SK-N-SH (cell line): Measurements from ENCODE around the gene DUSP1. TPM values are rescaled to one million over a fixed set of nuclear protein-coding genes. Genes with fewer than 3 reads are reported as not detected.

Experiments
- CTCF ChIA-PET: fragments of 300-600, 350-600 bp; formaldehyde crosslinking; extraction: SDS; loops from one replicate; lab custom pipeline; 2021; lab: Yijun Ruan, JAX
- POLR2A ChIA-PET: fragments of 350-600 bp; sonication (Branson Sonifier 250); formaldehyde crosslinking; extraction: SDS; loops from one replicate; lab custom pipeline; 2020; ENCODE audit warnings: antibody characterized with exemption, inconsistent platforms; lab: Yijun Ruan, JAX
- DNase-seq: peaks from one replicate; pipeline ENCODE4 v3.0.0; 2012
- H2AFZ ChIP-seq: fragments of 200-600 bp; sonication (generic); 2 replicates; pipeline ENCODE4 v1.8.1; 2016; ENCODE audit warnings: antibody characterized with exemption, mild to moderate bottlenecking, low read depth
- H3F3A ChIP-seq: fragments of 200-600 bp; sonication (generic); replicated peaks from 2 replicates; pipeline ENCODE3; 2016; ENCODE audit warnings: antibody characterized with exemption, mild to moderate bottlenecking; ENCODE audit not compliant: insufficient read depth
- H3K27ac ChIP-seq, 2 experiments: fragments of 200-500 bp in 1 of 2; fragments of 200-600 bp in 1 of 2; sonication (Bioruptor generic) in 1 of 2; sonication (generic), shearing (Covaris generic) in 1 of 2; 2 replicates each; pipeline versions ENCODE4 v1.5.1 to v1.6.1; 2014 to 2016; ENCODE audit warnings: low read depth in 2 of 2, inconsistent platforms in 1 of 2, low read length in 1 of 2, mild to moderate bottlenecking in 1 of 2, mixed read lengths in 1 of 2
- H3K27me3 ChIP-seq: fragments of 200-600 bp; sonication (generic), shearing (Covaris generic); 2 replicates; pipeline ENCODE4 v1.6.1; 2016; ENCODE audit warnings: mixed run types; ENCODE audit not compliant: insufficient read depth
- H3K36me3 ChIP-seq, 2 experiments: fragments of 200-500 bp in 1 of 2; fragments of 200-600 bp in 1 of 2; sonication (Bioruptor generic) in 1 of 2; sonication (generic) in 1 of 2; replicated peaks in 1 of 2; 2 replicates each; pipeline versions ENCODE3 to v1.5.1; 2014 to 2016; ENCODE audit warnings: low read length in 1 of 2, mild to moderate bottlenecking in 1 of 2; ENCODE audit not compliant: insufficient read depth in 2 of 2, control insufficient read depth in 1 of 2
- H3K4me1 ChIP-seq, 2 experiments: fragments of 200-500 bp in 1 of 2; fragments of 200-600 bp in 1 of 2; sonication (Bioruptor generic) in 1 of 2; sonication (generic), shearing (Covaris generic) in 1 of 2; 2 replicates each; pipeline versions ENCODE4 v1.5.1 to v1.6.1; 2014 to 2016; ENCODE audit warnings: low read depth in 1 of 2, low read length in 1 of 2, mixed run types in 1 of 2; ENCODE audit not compliant: insufficient read depth in 2 of 2, control insufficient read depth in 1 of 2
- H3K4me2 ChIP-seq: fragments of 200-600 bp; sonication (generic), shearing (Covaris generic); 2 replicates; pipeline ENCODE4 v1.6.1; 2017; ENCODE audit warnings: mixed run types
- H3K4me3 ChIP-seq, 2 experiments: fragments of 200-500 bp in 1 of 2; fragments of 200-600 bp in 1 of 2; sonication (Bioruptor generic) in 1 of 2; sonication (generic), shearing (Covaris generic) in 1 of 2; 2 replicates each; pipeline versions ENCODE4 v1.5.1 to v1.8.1; 2014 to 2016; ENCODE audit warnings: low read depth in 2 of 2, inconsistent platforms in 1 of 2, low read length in 1 of 2, mild to moderate bottlenecking in 1 of 2, mixed read lengths in 1 of 2, moderate library complexity in 1 of 2
- H3K79me2 ChIP-seq: fragments of 200-600 bp; sonication (generic); 2 replicates; pipeline ENCODE4 v1.8.1; 2017; ENCODE audit warnings: mild to moderate bottlenecking; ENCODE audit not compliant: insufficient read depth
- H3K9ac ChIP-seq: fragments of 200-600 bp; sonication (generic); 2 replicates; pipeline ENCODE4 v1.6.1; 2017; ENCODE audit warnings: mixed run types
- H3K9me2 ChIP-seq: fragments of 200-600 bp; sonication (generic); 2 replicates; pipeline ENCODE4 v1.6.1; 2017; ENCODE audit warnings: mixed run types
- H3K9me3 ChIP-seq: fragments of 200-600 bp; sonication (generic); 2 replicates; pipeline ENCODE4 v1.6.1; 2017; ENCODE audit warnings: mixed run types, mild to moderate bottlenecking, moderate library complexity
- H4K20me1 ChIP-seq: fragments of 200-600 bp; sonication (generic); 2 replicates; pipeline ENCODE4 v1.6.1; 2017; ENCODE audit warnings: mild to moderate bottlenecking, mixed run types; ENCODE audit not compliant: insufficient read depth
- FOSL2 ChIP-seq: IDR thresholded peaks from 2 replicates; pipeline ENCODE4 v1.4.0; 2012; ENCODE audit warnings: low read depth, mild to moderate bottlenecking, moderate library complexity, borderline replicate concordance
- GATA2 ChIP-seq: sonication (generic); formaldehyde crosslinking; IDR thresholded peaks from 2 replicates; pipeline ENCODE4 v1.5.0; 2020; ENCODE audit warnings: mild to moderate bottlenecking, missing genetic modification reagents
- RAD21 ChIP-seq: IDR thresholded peaks from 2 replicates; pipeline ENCODE4 v1.6.1; 2012; ENCODE audit warnings: mild to moderate bottlenecking, low read length
- RFX5 ChIP-seq: IDR thresholded peaks from 2 replicates; pipeline ENCODE4 v1.6.1; 2012; ENCODE audit warnings: mild to moderate bottlenecking, improper control_type of control experiment, low read length
- RXRA ChIP-seq: IDR thresholded peaks from 2 replicates; pipeline ENCODE4 v1.4.0; 2012; ENCODE audit warnings: low read depth, mild to moderate bottlenecking, borderline replicate concordance
- SIN3A ChIP-seq: IDR thresholded peaks from 2 replicates; pipeline ENCODE4 v1.6.1; 2012; ENCODE audit warnings: low read depth, mild to moderate bottlenecking, low read length, moderate library complexity, borderline replicate concordance
- TAF1 ChIP-seq: IDR thresholded peaks from 2 replicates; pipeline ENCODE4 v1.6.1; 2012; ENCODE audit warnings: low read depth, mild to moderate bottlenecking, low read length, moderate library complexity, borderline replicate concordance
- TEAD4 ChIP-seq: IDR thresholded peaks from 2 replicates; pipeline ENCODE4 v1.4.0; 2012; ENCODE audit warnings: mild to moderate bottlenecking, borderline replicate concordance; ENCODE audit not compliant: insufficient read depth
- YY1 ChIP-seq: IDR thresholded peaks from 2 replicates; pipeline ENCODE4 v1.4.0; 2012; ENCODE audit warnings: low read depth, mild to moderate bottlenecking
- WGBS: methylation state at CpG from one replicate; pipeline ENCODE4 v1.1.6; 2017; ENCODE audit warnings: low lambda C conversion rate; 5-methylcytosine and 5-hydroxymethylcytosine counted together
- polyA plus RNA-seq, 3 experiments: library from polyadenylated mRNA; depleted of rRNA; stranded (reverse); fragments of >200 nt; gene quantifications; 2 replicates each; pipeline ENCODE4 v1.2.3, GENCODE V29; 2012
- TF ChIP-seq, protein P1 (sequence below): IDR thresholded peaks from 2 replicates; pipeline ENCODE4 v1.4.0; 2012; ENCODE audit warnings: low read depth, borderline replicate concordance
- TF ChIP-seq, protein P2 (sequence below): fragments of 150-350 bp; IDR thresholded peaks from 2 replicates; pipeline ENCODE4 v1.6.1; 2017; ENCODE audit warnings: antibody characterized with exemption, low read length, low read depth, borderline replicate concordance
- TF ChIP-seq, protein P3 (sequence below): IDR thresholded peaks from 2 replicates; pipeline ENCODE4 v1.4.0; 2012; ENCODE audit warnings: low read depth

The DUSP1 gene
- polyA plus RNA-seq, 1 of the 3 experiments (the other 2 are of a cell fraction), result 455 TPM

DNA sequence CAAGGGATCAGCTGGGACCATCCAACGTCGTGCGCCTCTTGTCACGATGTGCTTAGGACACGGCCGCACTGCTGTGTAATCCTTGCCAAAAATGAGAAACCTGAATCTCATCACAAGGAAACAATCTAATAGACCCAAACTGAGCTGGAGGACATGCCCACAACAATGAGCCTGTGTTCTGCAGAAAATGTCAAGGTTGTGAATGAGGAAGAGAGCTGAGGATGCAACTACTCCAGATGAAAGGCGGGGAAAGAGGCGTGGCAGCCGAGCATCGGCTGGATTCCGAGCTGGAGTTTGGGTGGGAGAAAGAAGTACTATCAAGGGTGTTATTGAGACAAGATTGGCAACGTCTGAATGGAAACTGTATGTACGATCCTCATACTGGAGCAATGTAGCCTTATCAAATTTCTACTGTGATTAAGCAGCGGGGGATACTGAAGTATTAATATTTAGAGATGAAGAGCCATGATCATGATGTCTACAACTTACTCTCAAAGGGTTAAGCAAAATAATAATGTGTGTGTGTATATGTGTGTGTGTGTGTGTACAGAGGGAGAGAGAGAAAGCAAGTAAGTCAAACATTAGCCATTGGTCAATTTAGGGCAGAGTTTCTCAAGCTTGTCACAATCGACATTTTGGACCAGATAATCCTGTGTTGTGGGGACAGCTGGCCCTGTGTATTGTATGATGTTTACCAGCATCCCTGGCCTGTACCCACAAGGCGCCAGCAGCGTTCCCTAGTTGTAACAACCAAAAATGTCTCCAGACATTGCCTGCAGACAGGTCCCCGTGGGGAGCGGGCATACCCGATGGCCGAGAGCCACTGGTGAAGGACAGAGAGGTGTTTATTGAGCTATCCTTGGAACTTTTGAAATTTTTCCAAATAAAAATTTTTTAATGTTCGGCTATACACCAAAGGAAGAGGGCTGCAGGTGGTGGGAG is 46.5 kb downstream of the DUSP1 start:
- POLR2A ChIA-PET, result no interaction called here
- H3K4me1 ChIP-seq, result peaks cover 5% of the 10 kb centered on the region in 2 experiments; a peak in 2 of 4 replicates
- no peaks in the 10 kb centered on the region for H3K36me3 ChIP-seq

DNA sequence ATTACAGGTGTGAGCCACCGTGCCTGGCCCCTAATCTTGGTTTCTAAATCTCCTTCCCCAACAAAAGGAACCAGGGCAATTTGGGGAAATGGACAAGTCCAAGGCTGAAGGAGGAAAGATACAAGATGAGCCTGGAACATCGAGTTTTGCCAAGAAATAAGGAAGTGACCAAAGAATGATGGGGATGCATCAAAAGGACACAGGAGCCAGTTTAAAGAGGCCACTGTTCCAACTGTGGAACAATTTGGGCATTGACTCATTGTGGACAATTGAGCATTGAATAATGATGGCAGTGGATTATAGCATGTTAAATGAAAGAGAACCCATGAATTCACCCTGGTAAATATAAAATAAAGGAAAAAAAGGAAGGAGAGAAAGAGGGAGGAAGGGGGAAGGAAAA is 47.5 kb downstream of the DUSP1 start:
- WGBS, result 85% methylated on average over 2 of the region's 2 CpGs
- H4K20me1 ChIP-seq, result no peaks in the 10 kb centered on the region
- H3K4me2 ChIP-seq, result no peak overlapping the region
- CTCF ChIA-PET, result interaction anchor here (1.3 to 2.9 kb wide), 5 partner anchors 10 to 209 kb away, joined by 4 to 14 read pairs (median 12); no protein-coding TSS in a partner anchor
- no peaks in the 10 kb centered on the region for H3K79me2 ChIP-seq
- no peak overlapping the region for H3K9ac ChIP-seq
- no peaks in the 10 kb centered on the region for H3K27me3 ChIP-seq
- H3K36me3 ChIP-seq, result no peaks in the 10 kb centered on the region
- H2AFZ ChIP-seq, result no peak overlapping the region
- H3K4me1 ChIP-seq, result peaks cover 5% of the 10 kb centered on the region in 2 experiments; a peak in 2 of 4 replicates
- TF ChIP-seq YY1 (no peak), RFX5 (no peak)
- TF ChIP-seq, protein P1, sequence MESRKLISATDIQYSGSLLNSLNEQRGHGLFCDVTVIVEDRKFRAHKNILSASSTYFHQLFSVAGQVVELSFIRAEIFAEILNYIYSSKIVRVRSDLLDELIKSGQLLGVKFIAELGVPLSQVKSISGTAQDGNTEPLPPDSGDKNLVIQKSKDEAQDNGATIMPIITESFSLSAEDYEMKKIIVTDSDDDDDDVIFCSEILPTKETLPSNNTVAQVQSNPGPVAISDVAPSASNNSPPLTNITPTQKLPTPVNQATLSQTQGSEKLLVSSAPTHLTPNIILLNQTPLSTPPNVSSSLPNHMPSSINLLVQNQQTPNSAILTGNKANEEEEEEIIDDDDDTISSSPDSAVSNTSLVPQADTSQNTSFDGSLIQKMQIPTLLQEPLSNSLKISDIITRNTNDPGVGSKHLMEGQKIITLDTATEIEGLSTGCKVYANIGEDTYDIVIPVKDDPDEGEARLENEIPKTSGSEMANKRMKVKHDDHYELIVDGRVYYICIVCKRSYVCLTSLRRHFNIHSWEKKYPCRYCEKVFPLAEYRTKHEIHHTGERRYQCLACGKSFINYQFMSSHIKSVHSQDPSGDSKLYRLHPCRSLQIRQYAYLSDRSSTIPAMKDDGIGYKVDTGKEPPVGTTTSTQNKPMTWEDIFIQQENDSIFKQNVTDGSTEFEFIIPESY, result no peak
- DNase-seq, result no peak
- POLR2A ChIA-PET, result no interaction called here
- no peaks in the 10 kb centered on the region for H3K9me3 ChIP-seq
- no peak overlapping the region for H3K4me3 ChIP-seq
- no peaks in the 10 kb centered on the region for H3F3A ChIP-seq
- H3K9me2 ChIP-seq, result no peaks in the 10 kb centered on the region
- no peak overlapping the region for H3K27ac ChIP-seq

More for the DNA sequence above, 46.5 kb downstream of the DUSP1 start:
- Histone ChIP-seq H3K27ac (no peak overlapping the region), H3K9ac (no peak overlapping the region), H3K4me3 (no peak overlapping the region), H3K9me2 (no peaks in the 10 kb centered on the region), H4K20me1 (no peaks in the 10 kb centered on the region), H3K9me3 (no peaks in the 10 kb centered on the region), H3K27me3 (no peaks in the 10 kb centered on the region), H3K79me2 (no peaks in the 10 kb centered on the region), H3F3A (no peaks in the 10 kb centered on the region), H2AFZ (no peak overlapping the region), H3K4me2 (no peak overlapping the region)
- CTCF ChIA-PET, result interaction anchor here (0.7 to 2.9 kb wide), 13 partner anchors 8 to 235 kb away, joined by 3 to 14 read pairs (median 4); partner anchors contain the start of genes DUSP1 and RPL26L1
- TF ChIP-seq SIN3A (no peak), GATA2 (CRISPR knock-in tag) (no peak), TAF1 (no peak), TEAD4 (no peak), FOSL2 (no peak), RXRA (no peak), RAD21 (no peak)
- TF ChIP-seq, protein P1, result no peak
- TF ChIP-seq, protein P2, sequence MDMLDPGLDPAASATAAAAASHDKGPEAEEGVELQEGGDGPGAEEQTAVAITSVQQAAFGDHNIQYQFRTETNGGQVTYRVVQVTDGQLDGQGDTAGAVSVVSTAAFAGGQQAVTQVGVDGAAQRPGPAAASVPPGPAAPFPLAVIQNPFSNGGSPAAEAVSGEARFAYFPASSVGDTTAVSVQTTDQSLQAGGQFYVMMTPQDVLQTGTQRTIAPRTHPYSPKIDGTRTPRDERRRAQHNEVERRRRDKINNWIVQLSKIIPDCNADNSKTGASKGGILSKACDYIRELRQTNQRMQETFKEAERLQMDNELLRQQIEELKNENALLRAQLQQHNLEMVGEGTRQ, result no peak
- TF ChIP-seq, protein P3, sequence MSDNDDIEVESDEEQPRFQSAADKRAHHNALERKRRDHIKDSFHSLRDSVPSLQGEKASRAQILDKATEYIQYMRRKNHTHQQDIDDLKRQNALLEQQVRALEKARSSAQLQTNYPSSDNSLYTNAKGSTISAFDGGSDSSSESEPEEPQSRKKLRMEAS, result no peak
- DNase-seq, result no peak
- 83% methylated on average over 22 of the region's 22 CpGs for WGBS
